IPS-15b (cell line): Measurements from ENCODE around the gene NUDT16L1.
A peak's percentile ranks its signal among the peaks of the same experiment; 100 is the strongest.
"Not testable (repeated sequence)": the region's sequence is repeated elsewhere in the genome, so short reads cannot be mapped to it uniquely, and the experiment has no call there.

Source experiments
- H3K27me3 ChIP-seq: one replicate; pipeline ENCODE4 v1.6.1; 2013; ENCODE audit warnings: low read length; ENCODE audit not compliant: control insufficient read depth, insufficient read depth
- H3K36me3 ChIP-seq: one replicate; pipeline ENCODE4 v1.6.1; 2013; ENCODE audit warnings: low read length; ENCODE audit not compliant: control insufficient read depth, insufficient read depth
- H3K4me1 ChIP-seq: one replicate; pipeline ENCODE4 v1.6.1; 2013; ENCODE audit warnings: mild to moderate bottlenecking, low read length; ENCODE audit not compliant: control insufficient read depth, insufficient read depth
- H3K4me3 ChIP-seq: one replicate; pipeline ENCODE4 v1.5.1; 2013; ENCODE audit warnings: low read depth, low read length
- H3K9ac ChIP-seq: one replicate; pipeline ENCODE4 v1.6.1; 2013; ENCODE audit warnings: low read depth, mild to moderate bottlenecking, low read length
- H3K9me3 ChIP-seq: one replicate; pipeline ENCODE4 v1.6.1; 2013; ENCODE audit warnings: mild to moderate bottlenecking, low read length; ENCODE audit not compliant: control insufficient read depth, insufficient read depth

The NUDT16L1 gene

DNA sequence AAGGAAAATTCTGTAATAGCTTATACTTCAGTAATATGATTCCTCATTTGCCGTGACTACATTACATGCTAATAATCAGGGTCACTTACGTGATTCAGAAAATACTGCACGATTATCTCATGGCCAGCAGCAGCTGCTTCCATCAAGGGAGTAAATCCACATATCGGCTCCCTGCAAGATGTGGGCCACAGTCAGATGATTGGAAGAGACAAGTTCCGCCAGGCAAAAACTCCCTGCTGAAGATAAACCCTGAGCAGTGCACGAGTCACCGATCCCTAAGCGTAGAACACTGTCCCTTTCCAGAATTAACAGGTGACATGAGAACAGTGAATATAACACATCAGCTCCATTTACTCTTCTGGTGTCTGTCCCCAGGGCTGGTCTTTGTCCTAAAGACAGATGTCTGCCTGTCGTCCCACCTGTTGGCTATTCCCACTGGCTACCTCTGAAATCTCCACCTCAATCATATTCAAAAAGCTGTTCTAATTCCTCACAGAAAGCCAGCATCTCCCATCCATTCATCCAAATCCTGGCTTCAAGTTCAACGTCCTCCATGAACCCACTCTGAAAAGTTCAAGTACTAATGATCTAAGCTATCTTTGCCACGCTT lies 31.4 kb downstream of the NUDT16L1 start:
- no peaks in the 10 kb centered on the region for H3K9me3 ChIP-seq
- H3K4me3 ChIP-seq, result no peak overlapping the region
- no peaks in the 10 kb centered on the region for H3K27me3 ChIP-seq
- peaks cover 33% of the 10 kb centered on the region for H3K36me3 ChIP-seq
- no peak overlapping the region for H3K9ac ChIP-seq
- no peaks in the 10 kb centered on the region for H3K4me1 ChIP-seq

DNA sequence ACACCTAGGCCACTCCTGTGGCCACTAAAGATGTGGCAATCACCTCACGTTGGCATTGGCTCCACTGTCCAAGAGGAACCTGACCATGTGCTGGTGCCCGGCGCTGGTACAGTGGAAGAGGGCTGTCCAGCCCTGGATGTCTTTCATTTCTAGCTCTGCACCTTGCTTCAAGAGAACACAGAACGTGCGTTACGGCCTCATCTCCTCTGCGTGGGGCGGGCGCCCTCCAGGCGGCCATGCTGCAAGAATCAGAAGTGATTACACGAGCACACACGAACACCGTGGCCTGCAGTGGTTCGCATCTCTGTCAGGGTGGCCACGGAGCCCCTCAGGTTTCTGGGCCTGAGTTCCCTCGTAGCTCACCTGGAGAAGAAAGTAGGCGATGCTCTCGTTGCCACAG lies 33.3 kb downstream of the NUDT16L1 start:
- no peaks in the 10 kb centered on the region for H3K4me1 ChIP-seq
- H3K36me3 ChIP-seq, result peaks cover 38% of the 10 kb centered on the region
- no peak overlapping the region for H3K9ac ChIP-seq
- no peak overlapping the region for H3K4me3 ChIP-seq
- H3K9me3 ChIP-seq, result no peaks in the 10 kb centered on the region
- H3K27me3 ChIP-seq, result no peaks in the 10 kb centered on the region

DNA sequence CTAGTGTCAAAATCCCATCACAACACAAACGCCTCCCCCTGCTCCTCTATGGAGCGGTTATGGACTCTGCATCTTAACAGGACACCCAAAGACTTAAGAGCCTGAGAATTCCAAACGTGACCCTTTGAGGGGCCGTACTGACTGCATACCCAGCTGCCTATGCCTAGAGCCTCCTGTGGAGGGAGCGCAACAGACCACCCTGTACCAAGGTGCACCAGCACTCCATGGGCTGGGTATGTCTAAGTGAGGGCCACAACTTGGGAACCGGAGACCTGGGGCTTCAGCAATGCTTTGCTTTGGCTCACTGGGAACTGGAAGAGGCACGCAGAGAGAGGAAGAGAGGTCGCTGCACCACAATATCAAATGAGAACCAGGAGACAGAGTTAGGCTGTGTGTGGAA lies 35.3 kb downstream of the NUDT16L1 start:
- Histone ChIP-seq H3K27me3 (no peaks in the 10 kb centered on the region), H3K36me3 (peaks cover 34% of the 10 kb centered on the region), H3K4me1 (no peaks in the 10 kb centered on the region), H3K9ac (no peak overlapping the region), H3K9me3 (no peaks in the 10 kb centered on the region), H3K4me3 (no peak overlapping the region)

DNA sequence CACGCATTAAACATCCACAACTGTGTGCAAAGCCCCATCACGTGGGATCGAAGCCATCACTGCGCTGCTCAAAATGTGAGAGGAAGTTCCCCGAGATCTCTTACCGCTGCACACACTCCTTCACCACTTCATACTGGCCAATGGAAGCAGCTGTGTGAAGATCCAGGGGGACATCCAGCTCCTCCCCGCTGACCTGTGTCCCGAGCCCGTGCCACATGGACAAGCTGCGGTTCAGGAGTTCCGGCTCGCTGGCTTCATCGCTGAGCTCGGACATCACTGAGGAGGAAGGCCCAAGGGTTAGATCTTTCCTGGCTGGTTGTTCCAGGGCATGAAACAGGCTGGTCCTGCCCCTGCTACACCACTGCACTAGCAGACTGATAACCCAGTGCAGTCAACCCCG lies 36.5 kb downstream of the NUDT16L1 start:
- Histone ChIP-seq H3K27me3 (no peaks in the 10 kb centered on the region), H3K9me3 (no peaks in the 10 kb centered on the region), H3K9ac (no peak overlapping the region), H3K36me3 (peaks cover 34% of the 10 kb centered on the region), H3K4me3 (no peak overlapping the region), H3K4me1 (no peaks in the 10 kb centered on the region)

DNA sequence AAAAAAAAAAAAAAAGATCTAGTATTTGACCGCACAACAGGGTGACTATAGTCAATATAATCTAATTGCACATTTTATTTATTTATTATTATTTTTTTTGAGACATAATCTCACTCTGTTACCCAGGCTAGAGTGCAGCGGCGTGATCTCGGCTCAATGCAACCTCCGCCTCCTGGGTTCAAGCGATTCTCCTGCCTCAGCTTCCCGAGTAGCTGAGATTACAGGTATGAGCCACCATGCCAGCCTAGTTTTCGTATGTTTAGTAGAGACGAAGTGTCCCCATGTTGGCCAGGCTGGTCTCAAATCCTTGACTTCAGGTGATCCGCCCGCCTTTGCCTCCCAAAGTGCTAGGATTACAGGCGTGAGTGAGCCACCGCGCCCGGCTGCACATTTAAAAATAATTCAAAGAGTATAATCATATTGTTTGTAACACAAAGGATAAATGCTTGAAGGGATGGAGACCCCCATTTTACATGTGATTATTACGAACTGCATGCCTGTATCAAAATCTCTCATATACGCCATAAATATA lies 39.9 kb downstream of the NUDT16L1 start:
- Histone ChIP-seq H3K36me3 (peaks cover 19% of the 10 kb centered on the region), H3K9me3 (no peaks in the 10 kb centered on the region), H3K27me3 (peaks cover 2% of the 10 kb centered on the region), H3K4me3 (peak overlapping the region; percentile 83), H3K4me1 (no peaks in the 10 kb centered on the region), H3K9ac (peak overlapping the region; percentile 76)

DNA sequence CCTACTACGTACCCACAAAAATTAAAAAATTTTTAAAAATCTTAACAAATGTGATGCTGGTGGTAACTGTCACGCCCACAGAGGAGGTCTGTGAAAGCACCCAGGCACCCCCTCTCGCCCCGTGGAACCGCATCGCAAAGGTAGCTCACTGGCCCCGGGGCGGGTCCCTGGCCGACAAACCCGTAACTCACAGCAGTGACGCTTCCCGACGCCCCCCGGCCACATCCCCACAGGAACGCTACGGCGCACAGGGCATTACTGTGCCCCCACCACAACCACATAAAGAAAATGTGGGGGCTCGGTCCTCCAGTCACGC lies 40.3 kb downstream of the NUDT16L1 start:
- peaks cover 17% of the 10 kb centered on the region for H3K36me3 ChIP-seq
- H3K27me3 ChIP-seq, result peaks cover 2% of the 10 kb centered on the region
- H3K9me3 ChIP-seq, result no peaks in the 10 kb centered on the region
- H3K9ac ChIP-seq, result peak overlapping the region; percentile 76
- H3K4me3 ChIP-seq, result peak overlapping the region; percentile 83
- H3K4me1 ChIP-seq, result no peaks in the 10 kb centered on the region

DNA sequence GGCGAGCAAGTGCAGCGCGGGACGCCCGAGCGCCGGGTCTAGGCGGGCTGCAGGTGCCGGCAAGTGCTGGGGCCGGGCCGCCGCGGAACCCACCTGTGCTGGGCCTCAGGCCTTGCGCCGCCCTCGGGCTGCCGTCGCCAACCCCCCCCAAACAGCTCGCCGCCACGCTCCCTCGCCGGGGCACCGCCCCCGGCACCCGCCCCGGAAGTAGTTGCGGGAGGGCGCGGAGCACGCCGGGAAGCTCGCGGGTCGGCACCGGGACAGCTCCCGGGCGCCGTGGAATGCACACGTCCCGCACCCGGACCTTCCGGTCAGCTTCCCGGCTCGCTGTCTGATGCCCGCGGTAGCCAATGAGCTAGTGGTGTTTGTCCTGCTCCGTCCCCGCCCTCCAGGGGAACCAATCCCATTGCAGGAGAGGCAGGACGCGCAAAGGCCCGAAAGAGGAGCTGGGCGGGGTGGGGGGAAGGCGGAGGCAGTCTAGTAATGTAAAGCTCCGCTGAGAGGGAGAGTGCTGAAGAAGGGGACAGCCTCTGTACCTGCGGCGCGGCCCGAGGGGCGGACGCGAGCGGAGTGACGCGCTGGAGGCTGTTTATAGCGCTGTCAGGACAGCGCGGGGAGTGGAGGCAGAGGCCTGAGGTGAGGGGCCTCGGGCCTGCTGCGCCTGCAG lies 40.8 kb downstream of the NUDT16L1 start, which contains the start of the genes ANKS3 and DNAAF8:
Gene ANKS3 (minus strand): TSS at position 209 of the 667 bp plus-strand sequence. CDS start 4,122 bp downstream, outside the sequence.
Gene DNAAF8 (plus strand): TSS at position 475 of the 667 bp plus-strand sequence. CDS start 1,978 bp downstream, outside the sequence.
- no peaks in the 10 kb centered on the region for H3K9me3 ChIP-seq
- peaks cover 2% of the 10 kb centered on the region for H3K27me3 ChIP-seq
- no peaks in the 10 kb centered on the region for H3K4me1 ChIP-seq
- peak within 1 kb of the TSS; percentile 76 for H3K9ac ChIP-seq
- H3K36me3 ChIP-seq, result peaks cover 12% of the 10 kb centered on the region
- H3K4me3 ChIP-seq, result peak within 1 kb of the TSS; percentile 83

DNA sequence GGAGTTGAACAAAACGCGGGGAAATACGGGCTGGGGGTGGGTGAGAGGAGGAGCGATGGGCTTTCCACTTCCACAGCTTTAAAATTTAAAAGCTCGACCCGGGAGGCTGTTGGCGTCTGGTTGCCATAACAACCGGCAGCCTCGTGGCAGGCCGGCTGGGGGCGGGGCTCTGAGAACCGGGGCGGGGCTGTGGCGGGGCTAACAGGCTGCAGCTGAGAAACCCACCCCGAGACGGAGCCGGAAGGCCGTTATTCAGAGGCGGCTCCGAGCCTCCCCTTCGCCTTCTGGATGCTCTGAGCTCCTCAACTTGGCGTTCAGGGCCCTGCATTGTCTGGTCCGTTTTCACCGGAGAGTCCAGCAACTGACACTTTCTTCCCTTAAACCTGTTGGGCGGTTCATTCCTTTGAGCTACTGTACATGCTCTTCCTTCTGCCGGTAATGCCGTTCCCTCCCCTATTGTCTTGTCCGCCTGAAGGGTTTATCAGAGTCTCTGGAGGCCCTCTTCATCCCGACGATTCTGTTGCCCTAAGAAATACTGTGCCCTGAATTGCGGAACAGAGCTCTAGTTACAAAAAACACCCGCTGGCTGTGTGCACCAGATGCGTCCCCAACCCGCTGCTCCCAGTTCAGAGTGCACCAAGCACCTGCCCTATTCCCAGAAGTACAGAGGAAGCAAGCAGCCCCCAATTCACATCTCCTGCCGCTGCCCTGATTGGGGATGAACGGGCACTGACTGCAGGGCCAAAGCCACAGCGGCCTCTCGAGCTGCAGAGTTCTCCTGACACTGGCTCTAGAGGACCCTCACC lies 41.6 kb downstream of the NUDT16L1 start:
- H3K4me3 ChIP-seq, result peak overlapping the region; percentile 83
- no peaks in the 10 kb centered on the region for H3K9me3 ChIP-seq
- H3K9ac ChIP-seq, result peak overlapping the region; percentile 24
- H3K27me3 ChIP-seq, result peaks cover 2% of the 10 kb centered on the region
- H3K36me3 ChIP-seq, result peaks cover 8% of the 10 kb centered on the region
- H3K4me1 ChIP-seq, result no peaks in the 10 kb centered on the region

DNA sequence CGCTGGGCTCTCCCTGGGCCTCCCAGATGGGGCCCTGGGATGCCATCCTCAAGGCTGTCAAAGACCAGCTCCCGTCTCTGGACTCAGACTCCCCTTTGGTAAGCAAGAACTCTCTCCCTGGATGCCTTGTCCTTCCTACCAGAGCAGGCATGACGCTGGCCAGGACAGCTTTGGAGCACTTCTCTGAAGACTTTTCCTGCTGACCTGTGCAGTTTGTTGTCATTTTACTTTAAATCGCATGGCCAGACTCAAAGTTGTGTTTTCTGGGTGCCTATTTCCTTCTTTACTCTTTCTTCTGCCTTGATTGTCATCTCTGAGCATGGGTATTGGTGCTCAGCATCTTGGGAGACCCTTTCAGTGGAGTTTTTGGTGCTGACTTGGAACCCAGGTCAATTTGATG lies 43.2 kb downstream of the NUDT16L1 start:
- Histone ChIP-seq H3K9ac (no peak overlapping the region), H3K4me3 (no peak overlapping the region)

DNA sequence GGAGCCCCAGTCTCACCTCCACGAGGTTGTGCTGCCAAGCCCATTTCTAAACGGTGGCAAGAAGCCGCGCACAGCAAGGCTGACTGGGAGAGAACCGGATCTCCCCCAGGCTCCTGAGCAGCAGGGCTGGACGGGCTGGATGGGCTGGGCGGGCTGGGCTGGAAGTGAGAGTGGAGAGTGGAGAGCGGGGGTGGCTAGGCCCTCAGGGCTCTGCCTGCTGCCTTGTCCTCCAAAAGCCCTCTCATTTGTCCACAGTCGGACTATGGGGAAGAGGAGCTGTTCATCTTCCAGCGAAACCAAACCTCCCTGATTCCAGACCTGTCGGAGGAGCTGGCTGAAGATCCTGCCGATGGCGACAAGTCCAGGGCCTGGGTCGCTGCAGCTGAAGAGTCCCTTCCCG lies 44.2 kb downstream of the NUDT16L1 start:
- no peaks in the 10 kb centered on the region for H3K36me3 ChIP-seq
- peaks cover 2% of the 10 kb centered on the region for H3K27me3 ChIP-seq
- no peak overlapping the region for H3K9ac ChIP-seq
- H3K4me1 ChIP-seq, result no peaks in the 10 kb centered on the region
- H3K9me3 ChIP-seq, result no peaks in the 10 kb centered on the region
- no peak overlapping the region for H3K4me3 ChIP-seq

More for the DNA sequence above, 43.2 kb downstream of the NUDT16L1 start:
- Histone ChIP-seq H3K36me3 (peaks cover 3% of the 10 kb centered on the region), H3K4me1 (no peaks in the 10 kb centered on the region), H3K9me3 (no peaks in the 10 kb centered on the region), H3K27me3 (peaks cover 2% of the 10 kb centered on the region)

DNA sequence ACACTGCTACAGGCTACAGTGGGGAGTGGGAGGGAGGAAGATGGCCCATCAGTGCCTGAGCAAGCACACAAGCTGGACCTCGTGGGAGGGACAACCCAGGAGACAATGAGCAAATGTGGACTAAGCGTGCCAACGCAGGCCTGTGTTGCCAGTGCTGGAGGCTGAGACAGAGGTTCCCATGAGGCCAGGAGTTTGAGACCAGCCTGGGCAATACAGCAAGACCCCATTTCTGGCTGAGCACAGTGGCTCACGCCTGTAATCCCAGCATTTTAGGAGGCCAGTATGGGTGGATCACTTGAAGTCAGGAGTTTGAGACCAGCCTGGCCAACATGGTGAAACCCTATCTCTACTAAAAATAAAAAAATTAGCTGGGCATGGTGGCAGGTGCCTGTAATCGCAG lies 45.0 kb downstream of the NUDT16L1 start:
- not testable (repeated sequence) for H3K27me3 ChIP-seq, H3K4me3 ChIP-seq, H3K9me3 ChIP-seq, H3K9ac ChIP-seq, H3K4me1 ChIP-seq, H3K36me3 ChIP-seq
